ENCODE results near the gene MLLT3.

The MLLT3 gene

DNA sequence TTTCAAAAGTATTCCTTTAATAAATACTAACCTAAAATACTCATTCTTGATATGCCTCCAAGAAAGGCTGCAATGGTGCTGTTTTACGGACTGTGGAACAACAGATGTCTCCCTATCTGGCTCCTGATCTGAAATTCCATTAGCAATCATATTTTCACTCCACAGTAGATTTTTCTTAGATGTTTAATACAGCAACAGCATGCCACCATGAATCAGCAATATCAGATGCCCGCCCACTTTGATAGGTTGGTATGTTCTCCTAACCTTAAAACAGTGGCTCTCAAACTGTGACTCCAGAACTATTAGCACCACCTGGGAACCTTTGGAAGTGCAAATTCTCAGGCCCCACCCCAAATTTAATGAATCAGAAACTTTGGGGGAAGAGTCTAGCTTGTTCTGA is 110.2 kb downstream of the MLLT3 start:
- no peak for DNase-seq (ENCODE audit: low read depth)

DNA sequence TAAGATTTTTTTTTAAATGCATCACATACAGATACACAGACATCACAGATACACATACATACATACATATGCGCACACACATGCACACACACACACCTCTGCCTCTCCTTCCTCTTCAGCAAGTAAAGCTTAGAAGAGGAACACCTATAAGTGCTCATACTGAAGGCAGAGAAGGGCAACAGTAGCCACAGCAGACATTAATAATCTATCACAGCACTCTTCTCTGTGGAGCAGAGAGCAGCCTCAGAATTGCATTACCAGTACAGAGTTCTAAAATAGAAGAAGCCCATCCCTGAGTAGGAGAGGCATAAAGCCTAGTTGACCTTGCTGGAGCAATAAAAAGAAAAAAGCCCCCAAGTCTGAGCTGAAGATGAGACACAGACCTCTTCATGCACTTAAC is 110.6 kb downstream of the MLLT3 start:
- no peak for DNase-seq (ENCODE audit: low read depth)

DNA sequence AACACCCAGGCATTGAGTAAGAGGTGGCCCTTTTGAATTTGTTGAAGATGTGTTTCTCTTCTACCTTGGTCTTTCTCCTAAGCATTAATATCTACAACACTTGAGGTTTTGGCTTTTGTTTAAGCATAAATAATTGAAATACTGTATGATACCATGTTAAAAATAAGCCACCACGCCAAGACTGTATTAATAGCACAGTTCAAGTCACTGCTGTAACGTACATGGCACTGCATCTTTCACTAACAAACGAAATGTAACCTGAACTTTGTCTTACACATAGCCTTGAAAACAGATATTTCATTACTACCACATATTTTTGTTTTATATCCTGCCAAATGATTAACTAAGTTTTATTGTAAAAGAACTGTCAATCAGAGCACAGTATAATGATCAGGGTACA is 112.8 kb downstream of the MLLT3 start:
- no peak for DNase-seq (ENCODE audit: low read depth)

DNA sequence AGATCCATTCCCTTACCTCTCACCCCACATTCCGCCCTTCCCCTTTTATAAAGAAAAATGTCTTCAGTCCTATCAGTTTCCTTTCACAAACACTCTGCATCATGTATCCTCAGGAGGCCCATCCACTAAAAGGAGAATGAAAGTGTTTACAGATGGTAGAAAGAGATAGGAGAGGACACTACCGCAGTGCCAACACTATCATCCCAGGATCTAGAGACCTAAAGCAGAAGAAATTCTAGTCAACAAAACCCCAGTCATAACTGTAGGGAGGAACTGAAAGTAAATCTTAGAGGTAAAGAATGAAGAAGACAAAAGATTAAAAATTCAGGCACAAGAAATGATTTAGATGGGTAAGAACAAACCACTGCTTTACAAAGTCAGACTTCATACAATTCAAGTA is 114.1 kb downstream of the MLLT3 start:
- no peak for DNase-seq (ENCODE audit: low read depth)

DNA sequence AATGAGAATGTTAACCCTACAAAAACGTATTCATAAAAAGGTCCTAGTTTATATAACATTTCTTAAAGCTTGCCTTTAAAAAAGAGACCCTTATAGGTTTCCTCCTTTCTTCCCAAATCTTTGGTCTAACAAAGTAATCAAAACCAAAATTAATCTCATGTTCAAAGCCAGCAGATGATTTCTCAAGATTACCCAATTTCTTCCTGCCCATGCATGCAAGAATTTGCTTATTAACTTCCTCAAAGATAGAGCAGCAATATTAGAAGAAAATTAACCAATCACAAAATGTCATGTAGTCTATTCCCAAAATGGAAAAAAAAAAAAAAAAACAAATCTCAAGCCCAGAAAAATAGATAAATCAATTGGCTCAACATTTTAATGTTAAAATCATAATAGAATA is 114.9 kb downstream of the MLLT3 start:
- DNase-seq (ENCODE audit: low read depth), result no peak

DNA sequence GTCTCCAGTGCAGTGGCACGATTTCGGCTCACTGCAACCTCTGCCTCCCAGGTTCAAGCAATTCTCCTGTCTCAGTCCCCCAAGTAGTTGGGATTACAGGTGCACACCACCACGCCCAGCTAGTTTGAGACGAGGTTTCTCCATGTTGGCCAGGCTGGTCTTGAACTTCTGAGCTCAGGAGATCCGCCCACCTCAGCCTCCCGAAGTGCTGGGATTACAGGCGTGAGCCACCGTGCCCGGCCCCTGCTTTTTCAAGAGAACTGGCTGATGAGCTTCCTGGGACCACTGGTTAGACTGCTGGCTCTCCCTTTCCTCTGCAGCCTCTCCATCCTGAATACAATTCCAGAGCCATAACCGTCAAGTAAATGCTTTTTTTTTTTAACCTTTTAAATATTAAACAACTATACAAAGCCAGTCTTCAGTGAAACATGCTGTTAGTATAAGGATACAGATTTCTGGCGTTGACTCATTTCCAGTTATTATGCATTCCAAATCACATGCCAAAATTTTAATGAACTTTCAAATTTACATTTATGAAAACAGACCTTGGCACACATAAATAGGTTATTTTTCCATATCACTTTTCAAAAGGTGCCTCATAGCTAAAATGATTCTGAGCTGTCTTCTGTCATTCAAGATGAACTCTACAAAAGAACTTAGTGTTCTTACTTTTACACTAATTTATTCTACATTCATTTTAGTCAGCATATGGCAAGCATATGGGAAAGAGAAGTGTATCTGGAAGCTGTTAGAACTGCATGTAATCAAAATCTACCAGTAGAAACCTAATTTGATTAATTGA is 116.0 kb downstream of the MLLT3 start:
- DNase-seq (ENCODE audit: low read depth), result no peak

DNA sequence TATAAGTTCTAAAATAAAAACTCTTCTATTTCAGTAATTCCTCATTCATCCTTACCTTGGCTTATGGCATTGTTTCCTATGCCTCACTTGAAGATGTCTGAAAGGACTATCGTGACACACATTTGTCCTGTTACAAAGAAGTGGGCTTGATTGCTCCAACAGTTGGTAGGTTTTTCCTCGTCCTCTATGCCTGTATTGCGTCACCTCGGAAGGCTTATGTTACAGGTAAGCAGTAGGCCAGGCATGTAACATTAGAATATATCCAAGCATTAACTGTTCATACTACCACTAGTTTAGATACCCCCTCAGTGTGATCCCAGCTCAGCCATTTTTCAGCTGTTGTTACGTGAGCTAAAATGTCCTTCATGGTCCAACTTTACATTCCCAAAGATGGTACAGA is 116.7 kb downstream of the MLLT3 start:
- DNase-seq (ENCODE audit: low read depth), result no peak

DNA sequence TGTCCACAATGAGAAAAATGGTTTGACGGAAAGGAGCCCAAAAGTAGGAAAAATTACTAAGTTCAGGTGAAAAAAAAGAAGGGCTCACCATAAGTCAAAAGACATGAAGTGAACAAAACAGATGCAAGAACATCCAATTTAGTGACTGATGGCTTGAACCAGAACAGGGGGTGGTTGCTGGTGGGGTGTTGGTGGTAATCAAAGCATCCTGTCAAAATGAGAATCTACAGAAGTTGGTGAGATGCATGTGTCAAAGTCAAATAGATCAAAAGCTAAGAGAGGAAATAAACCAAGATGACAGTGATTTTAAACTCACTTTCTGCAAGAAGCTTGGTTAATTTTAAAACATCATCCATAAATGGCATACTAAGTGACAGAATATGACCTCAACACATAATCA is 117.4 kb downstream of the MLLT3 start:
- no peak for DNase-seq (ENCODE audit: low read depth)

DNA sequence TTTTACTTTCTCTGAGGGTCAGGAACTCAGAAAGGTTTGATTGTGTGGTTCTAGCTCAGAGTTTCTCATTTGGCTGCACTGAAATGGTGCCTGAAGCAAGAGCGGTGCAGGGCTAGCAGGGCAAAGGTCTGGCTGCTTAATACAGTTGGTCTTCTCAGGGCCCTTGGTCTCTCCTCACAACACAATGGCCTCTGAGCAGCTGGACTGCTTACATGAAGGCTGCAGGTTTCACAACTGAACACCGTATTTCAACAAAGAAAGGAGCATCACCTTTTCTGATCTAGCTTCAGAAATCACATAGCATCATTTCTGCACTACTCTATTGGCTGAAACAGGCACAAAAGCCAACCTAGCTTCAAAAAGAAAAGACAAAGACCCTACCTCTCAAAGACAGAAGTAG is 122.2 kb downstream of the MLLT3 start:
- no peak for DNase-seq (ENCODE audit: low read depth)

DNA sequence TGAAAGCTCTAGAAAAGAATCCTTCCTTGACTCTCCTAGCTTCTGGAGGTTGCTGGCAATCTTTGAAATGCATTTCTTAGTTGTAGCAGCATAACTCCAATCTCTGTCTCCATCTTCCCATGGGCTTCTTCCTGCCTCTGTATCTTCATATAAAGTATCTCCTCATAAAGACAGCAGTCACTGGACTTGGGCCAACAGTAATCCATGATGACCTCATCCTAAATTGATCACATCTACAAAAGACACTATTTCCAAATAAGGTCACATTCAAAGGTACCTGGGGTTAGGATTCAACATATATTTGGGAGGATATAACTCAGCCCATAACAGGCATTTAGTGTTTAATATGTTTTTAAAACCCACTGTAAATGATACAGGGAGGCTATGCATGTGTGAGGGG is 123.3 kb downstream of the MLLT3 start:
- no peak for DNase-seq (ENCODE audit: low read depth)

DNA sequence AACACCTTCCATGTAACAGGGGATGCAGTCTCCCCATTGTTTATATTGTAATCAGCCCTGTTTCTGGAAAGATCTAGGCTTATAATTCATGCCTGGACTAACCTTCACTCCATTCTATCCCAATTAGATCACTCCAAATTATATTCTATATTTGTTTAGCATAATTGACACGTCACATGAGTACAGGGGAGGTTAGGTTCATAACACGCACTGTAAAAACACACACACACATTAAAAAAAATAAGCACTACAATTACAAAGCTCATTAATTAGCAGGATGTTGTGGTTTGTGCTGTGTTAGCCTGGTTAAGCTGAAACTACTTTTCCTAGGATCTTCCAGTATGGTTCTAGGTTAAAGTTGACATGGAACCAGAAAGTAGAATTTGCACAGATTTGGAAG is 126.0 kb downstream of the MLLT3 start:
- DNase-seq (ENCODE audit: low read depth), result no peak

DNA sequence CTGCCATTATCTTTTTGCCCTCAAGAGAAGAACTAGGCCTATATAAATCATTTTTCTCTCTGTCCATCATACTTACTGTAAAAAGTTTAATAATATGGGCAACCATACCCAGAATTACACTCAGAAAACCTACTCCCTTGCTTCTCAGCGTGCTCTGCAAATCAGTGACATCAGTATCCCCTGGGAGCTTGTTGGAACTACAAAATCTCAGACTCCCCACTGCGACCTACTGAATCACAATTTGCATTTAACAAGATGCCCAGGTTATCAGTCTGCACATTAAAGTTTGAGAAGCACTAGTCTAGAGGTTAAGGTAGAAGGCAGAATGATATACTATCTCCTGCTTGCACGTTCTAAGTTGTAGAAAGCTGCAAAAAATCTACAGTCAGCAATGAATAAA is 127.2 kb downstream of the MLLT3 start:
- no peak for DNase-seq (ENCODE audit: low read depth)

DNA sequence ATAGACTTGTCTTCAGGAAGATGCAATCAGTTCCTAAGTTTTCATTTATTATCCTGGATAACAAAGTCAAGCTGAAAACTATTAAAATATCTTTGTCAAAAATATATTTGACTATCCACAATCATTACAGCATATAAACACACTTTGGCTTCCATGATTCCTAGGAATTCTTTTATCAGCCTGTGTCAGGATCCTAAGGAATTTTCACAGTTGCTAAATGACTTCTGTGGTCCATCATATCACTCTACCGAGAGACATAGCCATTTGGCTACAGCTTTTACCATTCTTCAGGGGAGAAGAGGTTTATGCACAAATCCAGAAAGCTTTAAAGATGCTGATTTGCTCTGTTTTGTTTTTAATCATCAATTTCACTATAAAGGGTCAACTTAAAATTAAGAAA is 128.3 kb downstream of the MLLT3 start:
- no peak for DNase-seq (ENCODE audit: low read depth)

DNA sequence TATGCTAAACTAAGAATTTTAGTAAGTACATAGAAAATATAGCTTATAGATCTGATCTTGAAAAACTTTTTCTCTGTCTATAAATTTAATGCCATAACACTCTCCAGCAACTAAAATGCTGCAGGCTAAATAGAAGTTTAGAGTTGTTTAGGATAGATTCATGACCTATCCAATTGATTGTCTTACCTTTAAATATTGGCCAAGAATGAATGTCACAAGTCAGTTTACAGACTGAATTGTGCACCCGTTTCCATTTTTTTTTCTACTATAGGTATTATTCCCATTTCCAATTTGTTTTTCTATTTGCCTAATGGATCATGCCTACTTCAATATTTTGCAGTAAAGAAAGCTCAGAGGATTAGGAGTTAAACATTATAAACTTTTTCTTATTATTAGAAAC is 129.5 kb downstream of the MLLT3 start:
- DNase-seq (ENCODE audit: low read depth), result no peak

DNA sequence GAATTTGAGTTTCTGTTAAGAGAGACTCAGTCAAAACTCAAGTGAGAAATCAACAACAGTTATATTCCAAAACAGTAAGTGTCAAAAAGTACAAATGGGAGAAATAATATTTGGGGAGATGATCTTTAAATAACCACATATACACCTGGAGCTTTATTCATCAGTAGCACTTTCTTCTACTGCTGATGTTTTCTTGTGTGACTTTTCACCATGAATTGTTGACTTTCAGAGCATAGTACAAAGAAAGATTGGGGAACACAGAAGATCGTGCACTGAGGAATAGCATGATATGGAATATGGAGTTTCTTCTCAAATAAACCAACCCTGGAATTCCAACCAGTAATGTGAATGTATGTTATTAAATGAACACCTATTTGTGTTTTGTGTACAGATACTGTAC is 130.7 kb downstream of the MLLT3 start:
- no peak for DNase-seq (ENCODE audit: low read depth)

DNA sequence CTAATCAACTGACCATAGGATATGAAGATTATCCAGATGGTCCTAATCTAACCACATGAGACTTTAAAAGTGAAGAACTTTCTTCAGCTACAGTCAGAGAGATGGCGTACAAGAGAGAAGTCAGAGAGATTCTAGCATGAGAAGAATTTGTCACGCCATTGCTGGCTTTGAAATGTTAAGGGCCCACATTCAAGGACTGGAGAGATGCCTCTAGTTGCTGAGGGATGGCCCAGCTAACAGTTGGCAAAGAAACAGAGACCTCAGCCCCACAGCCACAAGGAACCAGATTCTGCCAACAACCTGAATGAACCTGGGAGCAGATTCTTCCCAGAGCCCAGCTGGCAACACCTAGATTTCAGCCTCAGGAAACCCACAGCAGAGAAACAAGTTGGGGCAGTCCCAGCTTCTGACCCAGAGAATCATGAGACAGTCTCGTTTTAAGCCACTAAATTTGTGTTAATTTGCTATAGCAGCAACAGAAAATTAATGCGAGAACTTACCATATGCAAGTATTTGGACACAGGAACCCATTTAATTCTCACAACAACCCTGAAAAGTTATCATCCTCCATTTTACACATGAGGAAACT is 132.0 kb downstream of the MLLT3 start:
- no peak for DNase-seq (ENCODE audit: low read depth)

DNA sequence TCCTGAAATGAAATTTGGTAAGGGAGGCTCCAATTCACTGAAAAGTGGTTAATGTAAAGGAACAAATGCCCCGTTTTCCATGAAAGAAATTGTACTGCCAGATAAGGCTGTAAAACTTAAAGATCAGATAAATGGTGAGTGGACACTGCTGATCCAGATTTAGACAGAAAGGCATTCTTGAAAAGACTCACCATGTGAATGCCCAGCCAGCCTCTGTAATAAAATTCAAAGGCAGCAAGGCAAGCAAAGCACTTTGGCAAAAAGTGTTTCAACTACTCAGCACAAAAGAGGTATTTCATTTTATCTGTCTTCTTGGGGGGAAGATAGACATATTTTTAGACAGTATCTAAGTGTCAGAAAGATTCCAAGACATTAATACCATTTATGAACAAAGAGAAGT is 133.6 kb downstream of the MLLT3 start:
- no peak for DNase-seq (ENCODE audit: low read depth)

DNA sequence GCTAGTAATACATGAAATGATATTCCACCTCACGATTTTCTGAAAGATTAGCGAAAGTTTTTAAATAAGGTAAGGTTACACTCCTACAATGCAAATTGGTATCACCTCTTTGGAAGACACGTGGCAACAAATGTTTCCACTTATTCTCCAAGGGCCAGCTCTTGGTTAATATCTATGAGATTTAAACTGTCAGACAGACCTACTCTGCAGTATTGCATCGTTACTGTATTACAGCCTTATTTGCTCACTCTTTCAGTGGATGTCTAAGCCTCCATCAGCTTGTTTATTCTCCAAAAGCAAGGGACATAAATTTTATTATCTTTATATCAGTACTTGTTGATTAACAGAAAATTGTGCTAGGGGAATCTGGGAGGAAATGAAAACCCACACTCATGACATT is 135.7 kb downstream of the MLLT3 start:
- DNase-seq (ENCODE audit: low read depth), result no peak

DNA sequence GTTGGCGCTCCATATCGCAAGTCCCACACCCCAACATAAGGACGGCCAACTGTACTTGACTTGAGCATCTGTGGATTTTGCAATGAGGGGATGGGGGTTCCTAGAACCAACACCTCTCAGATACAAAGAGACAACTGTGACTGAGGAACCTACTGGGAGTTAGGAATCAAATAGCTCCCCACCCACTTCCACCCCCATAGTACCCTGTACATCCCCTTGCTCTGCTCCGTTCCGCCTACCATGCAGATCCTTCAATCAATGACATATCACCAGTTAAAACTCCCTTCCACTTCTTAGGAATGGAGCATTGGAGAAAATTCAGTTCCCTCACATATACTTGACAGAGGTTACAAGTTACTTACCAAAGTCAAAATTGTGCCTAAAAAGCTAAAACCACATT is 140.9 kb downstream of the MLLT3 start:
- DNase-seq (ENCODE audit: low read depth), result no peak

DNA sequence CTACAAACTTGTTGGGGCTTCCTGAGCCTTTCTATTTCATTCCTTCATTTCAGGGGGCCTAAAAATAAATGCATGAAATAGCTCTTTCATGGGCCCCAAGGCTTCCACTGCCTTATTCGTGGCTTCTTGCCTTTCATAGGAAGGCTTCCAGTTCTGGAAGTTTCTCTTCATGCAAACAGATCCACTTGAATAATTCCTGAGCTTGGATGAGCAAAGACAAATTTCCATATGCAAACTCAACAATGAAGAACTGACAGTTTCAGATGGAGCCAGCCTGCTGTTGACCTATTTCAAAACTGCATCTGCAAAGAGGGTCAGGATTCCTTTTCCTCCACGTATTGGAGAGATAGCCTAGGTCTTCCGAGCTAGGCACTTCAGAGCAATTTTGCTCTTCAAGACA is 142.1 kb downstream of the MLLT3 start:
- DNase-seq (ENCODE audit: low read depth), result no peak

DNA sequence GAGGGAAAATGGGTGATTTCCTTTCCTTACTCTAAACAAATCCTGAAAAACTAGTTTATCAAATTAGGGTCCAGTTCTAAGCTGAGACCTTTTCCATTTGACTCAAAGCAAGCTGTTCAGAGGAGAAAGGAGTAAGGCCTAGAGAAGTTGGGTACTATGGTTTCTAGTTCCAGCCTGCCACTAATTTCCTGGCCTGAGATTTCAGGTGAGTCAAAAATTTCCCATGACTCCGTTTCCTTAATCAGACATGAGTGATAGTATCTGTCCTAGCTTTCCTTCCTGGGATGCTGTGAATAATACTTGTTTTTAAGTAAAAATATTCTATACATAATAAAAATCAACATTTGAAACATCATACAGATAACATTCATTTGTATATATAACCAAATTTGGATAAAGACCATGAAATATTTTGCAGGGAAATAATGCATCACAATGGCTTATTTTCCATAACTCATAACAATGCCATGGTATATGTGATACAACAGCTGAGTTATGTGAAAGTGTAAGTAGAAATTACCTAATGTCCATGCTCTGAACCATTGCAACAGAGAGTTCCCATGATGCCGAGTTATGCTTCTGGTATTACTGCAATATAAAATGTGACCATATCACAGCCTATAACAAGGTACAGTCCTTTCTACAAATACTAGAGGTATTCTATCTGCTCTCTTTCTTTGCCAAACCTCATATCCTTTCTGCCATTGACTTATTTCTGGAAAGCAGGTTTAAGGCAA is 142.7 kb downstream of the MLLT3 start:
- no peak for DNase-seq (ENCODE audit: low read depth)

DNA sequence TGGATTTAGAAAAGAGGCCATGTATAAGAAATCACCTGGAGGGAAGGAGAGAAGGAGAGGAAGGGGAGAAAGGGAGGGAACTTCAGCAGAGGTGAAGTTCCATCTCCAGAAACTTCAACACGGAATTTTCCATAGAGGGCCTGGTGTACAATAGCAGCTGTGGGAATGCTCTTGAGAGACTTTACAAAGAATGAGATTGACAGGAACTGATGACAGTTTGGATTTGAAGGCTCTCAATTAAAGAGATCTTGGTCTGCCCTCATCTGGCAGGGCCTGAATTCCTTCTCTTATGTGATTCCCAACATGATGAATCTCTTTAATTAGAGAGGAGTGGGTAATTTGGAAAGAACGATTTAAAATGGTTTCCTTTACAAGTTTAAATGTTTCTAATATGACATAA is 143.5 kb downstream of the MLLT3 start:
- no peak for DNase-seq (ENCODE audit: low read depth)

DNA sequence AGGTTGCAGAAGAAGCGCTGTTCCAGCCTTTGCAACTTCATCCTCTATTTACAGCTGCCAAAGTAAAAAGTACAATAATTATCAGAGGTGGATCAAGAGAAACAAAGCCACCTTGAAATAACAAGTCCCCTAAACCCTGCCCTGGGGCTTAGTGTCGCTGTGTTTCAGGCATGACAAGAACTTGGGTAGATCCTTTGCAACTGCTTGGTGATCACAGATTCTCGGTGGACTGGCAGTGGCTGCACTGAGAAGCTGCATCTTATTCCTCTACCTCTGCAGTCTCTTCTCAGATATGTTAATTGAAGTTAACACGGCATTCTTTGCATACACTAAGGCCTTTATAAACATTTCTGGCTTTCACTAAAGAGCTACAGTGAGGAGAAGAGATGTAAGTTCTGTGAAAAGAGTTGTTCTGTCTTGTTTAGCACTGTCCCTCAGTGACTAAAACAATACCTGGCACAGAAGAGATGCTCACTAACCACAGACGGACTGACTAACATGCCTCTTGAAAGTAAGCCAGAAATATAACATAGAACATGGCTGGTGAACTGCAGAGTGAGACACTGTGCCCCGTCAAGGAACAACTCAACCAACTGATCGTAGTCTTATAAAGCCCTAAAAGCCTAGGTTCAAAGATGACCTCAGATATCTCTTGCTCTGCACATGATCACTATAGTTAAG is 144.2 kb downstream of the MLLT3 start:
- DNase-seq (ENCODE audit: low read depth), result no peak

All from activated T-helper 1 cell treated with Interleukin-2 at 50 U/mL for 16 hours (primary cell).